H1 (cell line): ENCODE results near the gene EVA1B. TPM values are rescaled to one million over a fixed set of nuclear protein-coding genes. Genes with fewer than 3 reads are reported as not detected.

Experiments
- ATF2 ChIP-seq: IDR thresholded peaks from 2 replicates; pipeline ENCODE4 v1.6.1; 2012; ENCODE audit warnings: low read length, inconsistent platforms
- BRCA1 ChIP-seq: IDR thresholded peaks from 2 replicates; pipeline ENCODE4 v1.6.1; 2012; ENCODE audit warnings: low read depth, low read length, improper control_type of control experiment
- CHD1 ChIP-seq: IDR thresholded peaks from 2 replicates; pipeline ENCODE4 v1.6.1; 2012; ENCODE audit warnings: low read depth, low read length, improper control_type of control experiment
- RAD21 ChIP-seq, 2 experiments: IDR thresholded peaks in 1 of 2; conservative IDR thresholded peaks in 1 of 2; 2 replicates each; pipeline ENCODE4 v1.6.1; 2011; ENCODE audit warnings: low read depth in 2 of 2, low read length in 2 of 2, improper control_type of control experiment in 1 of 2, inconsistent platforms in 1 of 2, mild to moderate bottlenecking in 1 of 2, moderate library complexity in 1 of 2
- TEAD4 ChIP-seq: IDR thresholded peaks from 2 replicates; pipeline ENCODE4 v1.6.1; 2012; ENCODE audit warnings: low read depth, low read length, inconsistent platforms, mixed read lengths
- polyA plus RNA-seq, 7 experiments: library from polyadenylated mRNA; depleted of rRNA in 3 of 7; stranded (reverse) in 5 of 7; unstranded in 2 of 7; fragments of >200 nt in 5 of 7; fragments of 200-250 nt in 2 of 7; gene quantifications; 1 replicate in 5 of 7; 2 replicates in 1 of 7; 4 replicates in 1 of 7; pipeline versions ENCODE4 v1.2.1 to v1.2.3, GENCODE V29; 2011 to 2013; ENCODE audit warnings: missing spikeins in 2 of 7, mixed read lengths in 2 of 7
- total RNA-seq: library from RNA; stranded (reverse); fragmentation: NEBNext Ultra II Directional; extraction: Animal tissue kit (Norgen Biotek cat#: 25700); gene quantifications from 2 replicates; pipeline ENCODE4 v1.2.1, GENCODE V29; 2021

Gene EVA1B
- total and polyA plus RNA-seq, 2 of the 8 experiments (the other 6 are each of a cell fraction or from before 2014, with no cell fraction given): 10.0 to 19.9 TPM

- TF ChIP-seq TEAD4 (no peak), ATF2 (no peak), CHD1 (no peak), RAD21 (IDR thresholded peaks at IDR 0.05 in 1 of 2, conservative IDR thresholded peaks at IDR 0.05 in 1 of 2; ENCODE audit: low read depth in 2 of 2, low read length in 2 of 2) (no peak), BRCA1 (no peak)
These were observed 26.4 kb downstream of the EVA1B start (continued) for GRCh38 chr1:36297062-36297461.
